ENCODE measurements around the gene FGF18.
"Not testable (repeated sequence)": the region's sequence is repeated elsewhere in the genome, so short reads cannot be mapped to it uniquely, and the experiment has no call there.

The FGF18 gene

DNA sequence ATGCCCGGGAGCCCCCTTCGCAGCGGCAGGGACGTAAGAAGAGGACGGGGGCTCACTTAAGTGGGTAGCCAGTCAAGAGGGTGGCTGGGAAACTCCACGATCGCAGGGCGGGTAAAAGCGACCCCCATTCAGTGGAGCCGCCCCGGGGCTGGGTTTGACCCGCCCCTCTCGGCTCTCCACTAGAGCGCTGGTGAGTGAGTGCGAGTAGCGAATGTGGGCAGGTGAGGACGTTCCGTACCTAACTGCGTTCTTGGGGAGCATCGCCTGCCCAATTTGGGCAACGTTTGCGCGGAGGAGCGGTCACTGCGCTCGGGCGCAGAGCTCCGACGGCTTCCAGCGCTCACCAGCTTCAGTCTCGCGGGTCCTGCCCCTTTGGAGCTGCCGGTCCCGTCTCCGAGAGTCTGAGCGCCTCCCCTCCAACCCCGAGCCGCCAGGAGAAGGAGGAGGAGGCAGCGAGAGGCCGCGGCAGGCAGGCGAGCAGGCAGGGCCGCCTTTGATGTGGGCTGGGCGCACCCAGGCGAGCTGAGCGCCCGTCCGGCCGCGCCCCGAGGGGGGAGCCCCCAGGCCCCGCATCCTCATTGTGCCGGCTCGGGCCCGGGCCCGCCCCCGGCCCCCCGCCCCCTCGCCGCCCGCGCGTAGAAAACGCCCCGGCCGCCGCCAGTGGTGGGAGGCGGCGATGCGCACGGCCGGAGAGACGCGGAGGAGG is at the start of gene FGF18:
Gene FGF18, plus strand, starts transcription at position 666 of the 706 bp plus-strand sequence. CDS start 553 bp downstream, outside the sequence.
- H3K4me3 ChIP-seq (replicated peaks; ENCODE audit: low read depth, low read length), result peak within 1 kb of the TSS; percentile 37
- DNase-seq (ENCODE audit: low read depth), result peak; percentile 58
- TF ChIP-seq, protein P1, sequence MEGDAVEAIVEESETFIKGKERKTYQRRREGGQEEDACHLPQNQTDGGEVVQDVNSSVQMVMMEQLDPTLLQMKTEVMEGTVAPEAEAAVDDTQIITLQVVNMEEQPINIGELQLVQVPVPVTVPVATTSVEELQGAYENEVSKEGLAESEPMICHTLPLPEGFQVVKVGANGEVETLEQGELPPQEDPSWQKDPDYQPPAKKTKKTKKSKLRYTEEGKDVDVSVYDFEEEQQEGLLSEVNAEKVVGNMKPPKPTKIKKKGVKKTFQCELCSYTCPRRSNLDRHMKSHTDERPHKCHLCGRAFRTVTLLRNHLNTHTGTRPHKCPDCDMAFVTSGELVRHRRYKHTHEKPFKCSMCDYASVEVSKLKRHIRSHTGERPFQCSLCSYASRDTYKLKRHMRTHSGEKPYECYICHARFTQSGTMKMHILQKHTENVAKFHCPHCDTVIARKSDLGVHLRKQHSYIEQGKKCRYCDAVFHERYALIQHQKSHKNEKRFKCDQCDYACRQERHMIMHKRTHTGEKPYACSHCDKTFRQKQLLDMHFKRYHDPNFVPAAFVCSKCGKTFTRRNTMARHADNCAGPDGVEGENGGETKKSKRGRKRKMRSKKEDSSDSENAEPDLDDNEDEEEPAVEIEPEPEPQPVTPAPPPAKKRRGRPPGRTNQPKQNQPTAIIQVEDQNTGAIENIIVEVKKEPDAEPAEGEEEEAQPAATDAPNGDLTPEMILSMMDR (IDR thresholded peaks at IDR 0.05; ENCODE audit: low read length, missing control alignments), result no peak

- TF ChIP-seq, protein P1 (IDR thresholded peaks at IDR 0.05; ENCODE audit: low read length, missing control alignments), result no peak
- no peak for DNase-seq (ENCODE audit: low read depth)
- no peak overlapping the region for H3K4me3 ChIP-seq (replicated peaks; ENCODE audit: low read depth, low read length)
Observed at GRCh38 chr5:171369898-171370297, 49.5 kb upstream of the FGF18 start.

- TF ChIP-seq, protein P1 (IDR thresholded peaks at IDR 0.05; ENCODE audit: low read length, missing control alignments), result peak; percentile 3
- not testable (repeated sequence) for H3K4me3 ChIP-seq (replicated peaks; ENCODE audit: low read depth, low read length); DNase-seq (ENCODE audit: low read depth)
Observed at GRCh38 chr5:171370881-171371280, 48.6 kb upstream of the FGF18 start.

DNA sequence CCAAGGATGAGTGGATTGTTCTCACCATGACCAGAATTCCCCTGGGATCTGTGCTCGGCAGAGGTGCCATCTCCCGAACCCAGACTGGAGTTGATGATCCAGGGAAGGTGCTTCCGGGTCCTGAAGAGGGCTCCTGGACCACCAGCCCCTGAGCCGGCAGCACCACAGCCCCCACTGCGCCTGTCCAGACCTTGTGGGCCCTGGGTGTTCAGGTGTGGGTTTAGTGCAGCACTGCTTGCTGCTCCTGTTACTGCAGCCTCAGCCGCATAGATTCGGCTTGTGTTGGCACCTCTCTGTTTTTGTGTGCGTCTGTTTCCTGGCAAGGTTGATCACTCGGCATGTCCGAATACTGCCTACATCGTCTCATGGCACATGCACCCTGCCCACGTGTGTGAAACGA is 48.1 kb upstream of the FGF18 start:
- TF ChIP-seq, protein P1 (IDR thresholded peaks at IDR 0.05; ENCODE audit: low read length, missing control alignments), result no peak
- H3K4me3 ChIP-seq (replicated peaks; ENCODE audit: low read depth, low read length), result no peak overlapping the region
- DNase-seq (ENCODE audit: low read depth), result no peak

- DNase-seq (ENCODE audit: low read depth), result no peak
- TF ChIP-seq, protein P1 (IDR thresholded peaks at IDR 0.05; ENCODE audit: low read length, missing control alignments), result no peak
- H3K4me3 ChIP-seq (replicated peaks; ENCODE audit: low read depth, low read length), result no peak overlapping the region
Observed at GRCh38 chr5:171379961-171380360, 39.5 kb upstream of the FGF18 start.

DNA sequence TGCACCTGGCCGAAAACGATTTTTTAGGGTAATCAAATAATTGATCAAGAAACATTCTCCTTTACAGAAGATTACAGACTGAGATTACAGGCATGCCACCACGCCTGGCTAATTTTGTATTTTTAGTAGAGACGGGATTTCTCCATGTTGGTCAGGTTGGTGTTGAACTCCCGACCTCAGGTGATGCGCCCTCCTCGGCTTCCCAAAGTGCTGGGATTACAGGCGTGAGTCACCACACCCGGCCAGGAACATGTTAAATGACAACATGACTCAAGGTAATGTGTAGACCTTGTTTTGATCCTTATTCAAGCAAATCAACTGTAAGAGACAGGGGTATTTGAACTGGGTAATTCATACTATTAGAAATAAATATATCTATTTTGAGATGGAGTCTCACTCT is 35.0 kb upstream of the FGF18 start:
- H3K4me3 ChIP-seq (replicated peaks; ENCODE audit: low read depth, low read length); DNase-seq (ENCODE audit: low read depth): not testable (repeated sequence)

DNA sequence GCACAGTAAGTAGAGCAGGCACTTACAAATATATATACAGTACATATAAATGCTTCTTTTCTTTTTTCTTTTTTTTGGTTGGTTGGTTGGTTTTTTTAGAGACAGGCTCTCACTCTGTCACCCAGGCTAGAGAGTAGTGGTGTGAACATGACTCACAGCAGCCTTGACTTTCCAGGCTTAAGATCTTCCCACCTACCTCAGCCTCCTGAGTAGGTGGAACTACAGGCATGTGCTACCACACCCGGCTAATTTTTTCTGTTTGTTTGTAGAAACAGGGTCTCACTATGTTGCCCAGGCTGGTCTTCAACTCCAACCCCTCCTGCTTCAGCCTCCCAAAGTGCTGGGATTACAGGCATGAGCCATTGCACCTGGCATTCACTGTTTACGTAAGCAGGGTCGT is 34.4 kb upstream of the FGF18 start:
- DNase-seq (ENCODE audit: low read depth); H3K4me3 ChIP-seq (replicated peaks; ENCODE audit: low read depth, low read length): not testable (repeated sequence)

- TF ChIP-seq, protein P1 (IDR thresholded peaks at IDR 0.05; ENCODE audit: low read length, missing control alignments), result no peak
- no peak overlapping the region for H3K4me3 ChIP-seq (replicated peaks; ENCODE audit: low read depth, low read length)
- DNase-seq (ENCODE audit: low read depth), result no peak
Observed at GRCh38 chr5:171386006-171386671, 33.3 kb upstream of the FGF18 start.
